GM12873 (cell line): ENCODE data around the gene MAS1.

ENCODE experiments used
- CTCF ChIP-seq: IDR thresholded peaks from 2 replicates; pipeline ENCODE4 v1.5.1; 2012; ENCODE audit warnings: low read depth, mild to moderate bottlenecking, moderate library complexity, low read length, control low read depth; ENCODE audit not compliant: insufficient read depth; ENCODE audit errors: missing control alignments

MAS1 gene

GRCh38 chr6:159874435-159874834 is 16.4 kb upstream of the MAS1 start:
- no peak for TF ChIP-seq CTCF

GRCh38 chr6:159875194-159875593 is 15.6 kb upstream of the MAS1 start:
- TF ChIP-seq CTCF, result no peak

DNA sequence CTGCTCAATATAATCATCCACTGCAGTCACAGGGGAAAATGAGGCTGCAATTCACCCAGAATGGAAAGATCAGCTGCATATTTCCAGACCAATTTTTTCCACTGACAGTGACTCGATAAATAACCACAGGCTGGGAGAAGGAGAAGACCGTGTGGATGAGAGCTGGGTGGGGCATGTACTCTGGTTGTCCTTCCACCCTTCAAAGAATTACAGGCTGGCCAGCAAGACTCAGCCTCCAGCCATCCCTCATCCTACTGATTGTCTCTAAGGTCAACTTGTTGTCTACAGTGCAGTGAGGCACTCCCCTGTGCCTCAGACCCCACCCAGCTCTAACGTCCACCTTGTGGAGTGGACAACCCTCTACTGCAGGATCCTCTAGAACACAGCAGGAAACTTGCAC is 14.5 kb upstream of the MAS1 start:
- no peak for TF ChIP-seq CTCF

- TF ChIP-seq CTCF, result no peak
Measured at GRCh38 chr6:159877256-159877808, 13.5 kb upstream of the MAS1 start.

DNA sequence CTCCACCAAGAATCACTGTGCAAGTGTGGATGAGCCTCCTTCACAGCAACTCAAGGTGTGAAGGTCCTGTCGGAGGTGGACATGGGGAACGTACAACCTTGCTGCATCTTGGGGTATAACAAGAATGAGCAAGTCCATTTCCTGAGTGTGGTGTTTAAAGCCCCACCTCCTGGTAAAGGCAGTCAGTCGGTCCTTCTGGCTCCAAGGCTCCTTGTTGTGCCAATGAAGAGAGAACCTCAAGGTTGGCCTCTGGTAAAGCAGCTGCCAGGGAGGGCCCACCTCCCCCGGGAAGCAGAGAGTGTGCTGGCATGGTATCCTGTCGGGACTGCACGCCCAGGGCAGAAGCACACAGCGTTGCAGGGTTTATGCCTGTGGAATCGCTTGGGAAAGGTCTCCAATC is 12.4 kb upstream of the MAS1 start:
- no peak for TF ChIP-seq CTCF

- no peak for TF ChIP-seq CTCF
Measured at GRCh38 chr6:159879856-159880255, 10.9 kb upstream of the MAS1 start.

GRCh38 chr6:159880412-159880975 is 10.3 kb upstream of the MAS1 start:
- TF ChIP-seq CTCF, result no peak
